Skeletal muscle tissue (tissue), 4 donors: Measurements from ENCODE around the gene SLCO1B1. TPM values are rescaled to one million over a fixed set of nuclear protein-coding genes. Genes with fewer than 3 reads are reported as not detected.
"Not testable (repeated sequence)": the region's sequence is repeated elsewhere in the genome, so short reads cannot be mapped to it uniquely, and the experiment has no call there.

Experiments
- H3K27ac ChIP-seq: one replicate; pipeline ENCODE4 v1.7.0; 2013; ENCODE audit warnings: mild to moderate bottlenecking, low read depth, low read length, inconsistent platforms
- H3K27me3 ChIP-seq, 3 donors: one replicate each; pipeline ENCODE4 v1.7.0; 2013; ENCODE audit warnings: low read length in 3 of 3; ENCODE audit not compliant: control insufficient read depth in 3 of 3, insufficient read depth in 3 of 3
- H3K36me3 ChIP-seq, 3 donors: one replicate each; pipeline ENCODE4 v1.7.0; 2013; ENCODE audit warnings: low read length in 3 of 3; ENCODE audit not compliant: control insufficient read depth in 3 of 3, insufficient read depth in 3 of 3
- H3K4me1 ChIP-seq, 3 donors: one replicate each; pipeline ENCODE4 v1.7.0; 2013; ENCODE audit warnings: low read length in 3 of 3, mild to moderate bottlenecking in 3 of 3; ENCODE audit not compliant: control insufficient read depth in 3 of 3, insufficient read depth in 3 of 3
- H3K4me3 ChIP-seq, 3 donors: one replicate each; pipeline ENCODE4 v1.7.0; 2013; ENCODE audit warnings: low read length in 3 of 3
- H3K9ac ChIP-seq, 3 donors: one replicate each; pipeline ENCODE4 v1.7.0; 2013; ENCODE audit warnings: low read length in 3 of 3, mild to moderate bottlenecking in 3 of 3, moderate library complexity in 2 of 3, low read depth in 1 of 3
- H3K9me3 ChIP-seq, 3 donors: one replicate each; pipeline ENCODE4 v1.7.0; 2013; ENCODE audit warnings: low read length in 3 of 3; ENCODE audit not compliant: control insufficient read depth in 3 of 3
- total RNA-seq: library from RNA; depleted of rRNA; stranded (reverse); fragments of >200 nt; gene quantifications from one replicate; pipeline ENCODE4 v1.2.3, GENCODE V29; 2014
- donor health status: Osteomylitis.

The SLCO1B1 gene
- total RNA-seq = not detected

GRCh38 chr12:21130998-21131397 is at the start of gene SLCO1B1:
TSS of gene SLCO1B1 (plus strand) at chr12:21131194. CDS start at chr12:21141575, 10,381 bp downstream.
- Histone ChIP-seq H3K36me3 (no peaks in the 10 kb centered on the region), H3K4me1 (no peaks in the 10 kb centered on the region), H3K27ac (no peak within 1 kb of the TSS), H3K4me3 (no peak within 1 kb of the TSS), H3K9me3 (no peaks in the 10 kb centered on the region), H3K27me3 (no peaks in the 10 kb centered on the region), H3K9ac (no peak within 1 kb of the TSS)

DNA sequence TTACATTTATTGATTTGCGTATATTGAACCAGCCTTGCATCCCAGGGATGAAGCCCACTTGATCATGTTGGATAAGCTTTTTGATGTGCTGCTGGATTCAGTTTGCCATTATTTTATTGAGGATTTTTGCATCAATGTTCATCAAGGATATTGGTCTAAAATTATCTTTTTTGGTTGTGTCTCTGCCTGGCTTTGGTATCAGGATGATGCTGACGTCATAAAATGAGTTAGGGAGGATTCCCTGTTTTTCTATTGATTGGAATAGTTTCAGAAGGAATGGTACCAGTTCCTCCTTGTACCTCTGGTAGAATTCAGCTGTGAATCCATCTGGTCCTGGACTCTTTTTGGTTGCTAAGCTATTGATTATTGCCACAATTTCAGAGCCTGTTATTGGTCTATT is 46.2 kb upstream of the SLCO1B1 start:
- H3K4me3 ChIP-seq, H3K27me3 ChIP-seq, H3K9ac ChIP-seq, H3K36me3 ChIP-seq, H3K9me3 ChIP-seq, H3K27ac ChIP-seq, H3K4me1 ChIP-seq: not testable (repeated sequence)

GRCh38 chr12:21111732-21112131 is 19.3 kb upstream of the SLCO1B1 start:
- H3K9ac ChIP-seq = no peak overlapping the region
- H3K27me3 ChIP-seq = no peaks in the 10 kb centered on the region
- peaks cover 0 to 3% (median 0%) of the 10 kb centered on the region in 3 donors for H3K9me3 ChIP-seq
- H3K36me3 ChIP-seq = no peaks in the 10 kb centered on the region
- no peak overlapping the region for H3K27ac ChIP-seq
- H3K4me3 ChIP-seq = no peak overlapping the region
- H3K4me1 ChIP-seq = no peaks in the 10 kb centered on the region

- H3K27ac ChIP-seq = no peak overlapping the region
- H3K27me3 ChIP-seq = no peaks in the 10 kb centered on the region
- no peaks in the 10 kb centered on the region for H3K36me3 ChIP-seq
- no peaks in the 10 kb centered on the region for H3K4me1 ChIP-seq
- H3K9ac ChIP-seq = no peak overlapping the region
- no peak overlapping the region for H3K4me3 ChIP-seq
- H3K9me3 ChIP-seq = peaks cover 0 to 3% (median 0%) of the 10 kb centered on the region in 3 donors
These were observed 17.7 kb upstream of the SLCO1B1 start for GRCh38 chr12:21113266-21113665.

GRCh38 chr12:21117995-21118394 is 13.0 kb upstream of the SLCO1B1 start:
- Histone ChIP-seq H3K4me1 (no peaks in the 10 kb centered on the region), H3K27me3 (no peaks in the 10 kb centered on the region), H3K36me3 (no peaks in the 10 kb centered on the region), H3K4me3 (no peak overlapping the region), H3K9ac (no peak overlapping the region), H3K27ac (no peak overlapping the region), H3K9me3 (peaks cover 0 to 3% (median 0%) of the 10 kb centered on the region in 3 donors)

GRCh38 chr12:21118760-21119159 is 12.2 kb upstream of the SLCO1B1 start:
- H3K27me3 ChIP-seq = no peaks in the 10 kb centered on the region
- H3K4me3 ChIP-seq = no peak overlapping the region
- H3K9ac ChIP-seq = no peak overlapping the region
- no peaks in the 10 kb centered on the region for H3K4me1 ChIP-seq
- no peaks in the 10 kb centered on the region for H3K36me3 ChIP-seq
- peaks cover 0 to under 1% (median 0%) of the 10 kb centered on the region in 3 donors for H3K9me3 ChIP-seq
- H3K27ac ChIP-seq = no peak overlapping the region

DNA sequence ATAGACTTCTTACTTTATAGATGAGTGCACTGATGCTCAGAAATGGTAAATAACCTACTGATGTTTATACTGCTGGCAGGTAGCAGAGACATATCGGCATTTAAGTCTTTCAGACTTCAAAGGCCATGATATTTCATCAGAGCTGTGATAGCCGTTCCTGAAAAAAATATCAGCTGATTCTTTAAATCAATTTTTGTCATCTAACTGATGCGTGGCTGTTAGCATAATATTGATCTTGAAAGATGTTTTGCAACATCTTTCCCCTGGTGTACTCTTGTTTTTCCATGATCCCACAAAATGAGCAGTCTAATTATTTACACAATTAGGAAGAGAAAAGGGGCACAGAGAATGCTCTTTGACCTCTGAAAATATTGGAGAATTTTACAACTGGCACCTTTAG is 1.6 kb upstream of the SLCO1B1 start:
- Histone ChIP-seq H3K4me1 (no peaks in the 10 kb centered on the region), H3K27me3 (no peaks in the 10 kb centered on the region), H3K36me3 (no peaks in the 10 kb centered on the region), H3K9ac (no peak overlapping the region), H3K27ac (no peak overlapping the region), H3K9me3 (no peaks in the 10 kb centered on the region), H3K4me3 (no peak overlapping the region)

DNA sequence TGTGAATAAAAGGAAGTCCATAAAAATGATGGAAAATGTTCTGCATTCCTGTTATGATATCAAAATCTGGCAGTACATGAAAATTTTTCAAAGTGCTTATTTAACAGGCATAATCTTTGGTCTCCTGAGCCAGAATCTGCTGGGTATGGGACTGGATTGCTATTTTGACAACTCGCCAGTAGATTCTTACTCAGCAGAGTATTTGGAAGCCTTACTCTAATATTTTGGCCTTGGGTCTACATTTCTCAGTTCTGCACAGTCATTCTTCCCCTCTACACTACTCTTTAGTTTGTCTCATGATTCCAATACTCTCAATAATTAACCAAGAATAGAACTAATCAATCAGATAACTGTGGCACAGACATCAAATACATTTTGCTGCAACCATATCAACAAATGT is 1.1 kb upstream of the SLCO1B1 start:
- no peaks in the 10 kb centered on the region for H3K4me1 ChIP-seq
- H3K4me3 ChIP-seq = no peak overlapping the region
- no peak overlapping the region for H3K27ac ChIP-seq
- no peak overlapping the region for H3K9ac ChIP-seq
- H3K27me3 ChIP-seq = no peaks in the 10 kb centered on the region
- no peaks in the 10 kb centered on the region for H3K36me3 ChIP-seq
- no peaks in the 10 kb centered on the region for H3K9me3 ChIP-seq

- not testable (repeated sequence) for H3K27me3 ChIP-seq, H3K9ac ChIP-seq, H3K4me3 ChIP-seq, H3K9me3 ChIP-seq, H3K27ac ChIP-seq, H3K36me3 ChIP-seq, H3K4me1 ChIP-seq
These were observed 6.5 kb downstream of the SLCO1B1 start for GRCh38 chr12:21137318-21137999.

GRCh38 chr12:21138016-21138415 is 7.0 kb downstream of the SLCO1B1 start:
- Histone ChIP-seq H3K9me3 (no peaks in the 10 kb centered on the region), H3K27me3 (no peaks in the 10 kb centered on the region), H3K27ac (no peak overlapping the region), H3K36me3 (no peaks in the 10 kb centered on the region), H3K4me1 (no peaks in the 10 kb centered on the region), H3K9ac (no peak overlapping the region), H3K4me3 (no peak overlapping the region)
